D721Med (cell line): Measurements from ENCODE around the gene DGKD.

Experiments
- DNase-seq: peaks from one replicate; pipeline ENCODE4 v3.0.0; 2011; ENCODE audit warnings: low spot score; ENCODE audit not compliant: insufficient read length
- FAIRE-seq: peaks from 2 replicates; lab custom pipeline; 2011; peaks lifted over from hg19 to GRCh38; lab: Jason Lieb, UNC
- CTCF ChIP-seq: IDR thresholded peaks from 2 replicates; pipeline ENCODE4 v1.5.1; 2012; ENCODE audit warnings: mild to moderate bottlenecking, control low read depth; ENCODE audit not compliant: insufficient read depth; ENCODE audit errors: missing control alignments

DGKD gene

GRCh38 chr2:233470011-233470687 lies 115.9 kb downstream of the DGKD start:
- FAIRE-seq (no peak), DNase-seq (no peak)
- no peak for TF ChIP-seq CTCF

- FAIRE-seq (no peak), DNase-seq (no peak)
- TF ChIP-seq CTCF = no peak
These were observed 116.5 kb downstream of the DGKD start for GRCh38 chr2:233470839-233471238.

- FAIRE-seq (no peak), DNase-seq (no peak)
- no peak for TF ChIP-seq CTCF
These were observed 117.2 kb downstream of the DGKD start for GRCh38 chr2:233471291-233472035.

GRCh38 chr2:233473386-233473791 lies 119.1 kb downstream of the DGKD start:
- FAIRE-seq (no peak), DNase-seq (no peak)
- TF ChIP-seq CTCF = no peak

GRCh38 chr2:233473878-233474277 lies 119.6 kb downstream of the DGKD start:
- DNase-seq (no peak), FAIRE-seq (no peak)
- TF ChIP-seq CTCF = no peak

- no peak for TF ChIP-seq CTCF
- DNase-seq = peak; percentile 20
- no peak for FAIRE-seq
These were observed 120.2 kb downstream of the DGKD start for GRCh38 chr2:233474308-233475160.

- no peak for TF ChIP-seq CTCF
- no peak for DNase-seq
- no peak for FAIRE-seq
These were observed 121.7 kb downstream of the DGKD start for GRCh38 chr2:233476063-233476410.
